A172 (cell line): ENCODE measurements around the gene PBRM1. TPM values are rescaled to one million over a fixed set of nuclear protein-coding genes. Genes with fewer than 3 reads are reported as not detected.
A peak's percentile ranks its signal among the peaks of the same experiment; 100 is the strongest.
"Not testable (repeated sequence)": the region's sequence is repeated elsewhere in the genome, so short reads cannot be mapped to it uniquely, and the experiment has no call there.

Experiments used
- DNase-seq: peaks from one replicate; pipeline ENCODE4 v3.0.0-alpha.2; 2015; ENCODE audit warnings: low spot score
- total RNA-seq: library from RNA; depleted of rRNA; stranded (reverse); fragments of >200 nt; shearing (Covaris generic); gene quantifications from 2 replicates; pipeline ENCODE4 v1.2.3, GENCODE V29; 2014

The PBRM1 gene
- total RNA-seq, 1 experiment from 2014 or later: 47.6 TPM

DNA sequence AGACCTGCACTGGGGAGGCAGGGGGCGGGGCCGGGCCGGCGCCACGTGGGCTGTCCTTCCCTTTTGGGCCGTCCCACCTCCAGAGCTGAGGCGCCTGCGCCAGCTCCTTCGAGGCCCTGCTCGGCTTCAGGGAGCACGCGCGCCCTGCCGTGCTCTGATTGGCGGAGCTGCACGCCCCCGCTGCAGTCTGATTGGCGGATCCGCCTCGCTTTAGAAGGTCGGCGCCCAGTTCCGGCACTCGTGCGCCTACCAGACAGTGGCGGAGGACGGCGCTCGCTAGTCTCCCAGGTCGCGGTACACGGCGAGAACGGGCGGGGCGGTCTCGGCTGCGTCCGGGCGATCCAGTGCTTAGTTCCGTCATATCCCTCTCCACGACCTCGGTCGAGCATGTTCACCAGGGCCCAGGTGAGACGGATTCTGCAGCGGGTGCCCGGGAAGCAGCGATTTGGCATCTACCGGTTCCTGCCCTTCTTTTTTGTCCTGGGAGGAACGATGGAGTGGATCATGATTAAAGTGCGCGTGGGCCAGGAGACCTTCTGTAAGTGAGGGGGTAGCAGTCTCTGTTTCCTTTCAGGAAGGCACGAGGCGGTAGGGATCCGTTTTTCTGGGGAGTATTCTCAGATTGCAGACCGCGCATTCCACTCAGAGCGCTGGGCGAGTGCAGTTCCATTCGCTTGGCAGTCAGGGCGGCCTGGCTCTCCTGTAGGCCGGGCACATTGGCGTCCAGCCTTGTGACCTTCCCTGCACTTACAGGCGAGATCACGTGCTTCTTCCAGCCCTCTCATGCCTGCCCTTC is 149.1 kb downstream of the PBRM1 start, which contains the start of gene UQCC5:
Gene UQCC5, plus strand, starts transcription at position 237 of the 796 bp plus-strand sequence. Its CDS starts 151 bp downstream, at position 388.
- DNase-seq: peak; percentile 95

DNA sequence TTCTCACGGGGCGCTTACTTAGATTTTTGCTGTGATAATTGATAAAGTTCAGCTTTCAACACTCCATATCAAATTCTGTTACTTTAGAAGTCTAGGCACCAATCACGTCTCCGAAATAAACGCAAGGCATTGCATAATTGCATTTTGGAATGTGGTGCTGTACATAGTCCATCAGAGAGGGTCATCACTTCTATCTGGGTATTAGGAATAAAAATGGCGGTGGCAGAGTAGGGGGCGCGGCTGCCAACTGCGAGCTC is 149.7 kb downstream of the PBRM1 start:
- no peak for DNase-seq

DNA sequence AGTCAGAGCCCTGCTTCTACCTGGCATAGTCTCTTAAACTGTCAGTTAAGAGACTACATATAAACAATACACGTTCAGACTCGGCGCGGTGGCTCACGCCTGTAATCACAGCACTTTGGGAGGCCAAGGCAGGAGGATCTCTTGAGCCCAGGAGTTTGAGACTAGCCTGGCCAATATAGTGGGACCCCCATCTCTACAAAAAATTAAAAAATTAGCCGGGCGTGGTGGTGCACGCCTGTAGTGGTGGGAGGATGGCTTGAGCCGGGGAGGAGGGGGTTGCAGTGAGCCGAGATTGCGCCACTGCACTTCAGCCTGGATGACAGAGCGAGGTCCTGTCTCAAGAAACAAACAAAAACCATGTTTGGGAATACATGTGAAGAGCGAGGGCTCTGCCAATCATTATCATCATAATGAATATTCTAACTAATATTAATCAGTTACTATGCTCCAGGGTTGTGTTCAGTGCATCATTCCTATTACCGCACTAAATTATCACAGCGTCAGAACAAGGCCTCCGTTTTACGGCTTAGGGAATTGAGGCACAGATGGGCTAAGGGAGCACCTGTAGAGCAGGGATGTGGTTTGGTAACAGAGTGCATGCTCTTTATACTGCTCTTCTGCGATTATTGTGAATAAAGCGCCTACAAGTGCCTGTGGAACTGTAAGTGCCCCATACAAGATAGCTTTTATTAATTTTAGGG is 150.2 kb downstream of the PBRM1 start:
- DNase-seq: no peak

- no peak for DNase-seq
Measured at GRCh38 chr3:52534281-52535183, 151.2 kb downstream of the PBRM1 start.

DNA sequence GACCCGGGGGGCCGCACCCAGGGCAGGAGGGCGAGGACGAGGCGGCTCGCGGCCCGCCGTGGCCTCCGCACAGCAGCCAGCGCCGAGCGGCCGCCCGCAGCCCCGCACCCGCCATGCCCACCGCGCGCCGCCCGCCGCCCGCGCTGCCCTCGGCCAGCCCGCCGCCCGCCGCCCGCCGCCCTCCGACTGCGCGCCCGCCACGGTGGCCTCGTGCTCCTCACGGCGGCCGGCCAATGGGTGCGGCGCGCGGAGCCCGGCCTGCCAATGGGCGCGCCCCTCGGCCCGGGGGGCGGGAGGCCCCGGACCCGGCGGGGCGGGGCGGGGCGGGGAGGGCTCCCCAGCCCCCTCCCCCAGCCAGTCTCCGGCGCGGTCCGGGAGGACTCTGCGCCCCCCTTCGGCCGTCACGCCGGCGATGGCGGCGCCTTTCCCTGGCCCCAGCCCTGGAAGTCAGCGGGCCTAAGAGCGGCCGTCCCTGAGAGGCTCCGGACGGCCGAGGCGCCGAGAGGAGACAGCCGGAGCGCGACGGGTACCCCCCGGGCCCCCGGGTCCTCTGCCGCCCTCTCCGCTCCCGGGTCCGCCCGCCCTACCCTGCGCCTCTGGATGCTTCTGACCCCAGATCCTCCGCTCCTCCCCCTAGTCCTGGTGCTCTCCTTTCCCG is 152.0 kb downstream of the PBRM1 start, which contains the start of gene NT5DC2:
Gene NT5DC2, minus strand, starts transcription at position 235 of the 658 bp plus-strand sequence. Its CDS starts 120 bp downstream, at position 115.
- DNase-seq: peak; percentile 21

DNA sequence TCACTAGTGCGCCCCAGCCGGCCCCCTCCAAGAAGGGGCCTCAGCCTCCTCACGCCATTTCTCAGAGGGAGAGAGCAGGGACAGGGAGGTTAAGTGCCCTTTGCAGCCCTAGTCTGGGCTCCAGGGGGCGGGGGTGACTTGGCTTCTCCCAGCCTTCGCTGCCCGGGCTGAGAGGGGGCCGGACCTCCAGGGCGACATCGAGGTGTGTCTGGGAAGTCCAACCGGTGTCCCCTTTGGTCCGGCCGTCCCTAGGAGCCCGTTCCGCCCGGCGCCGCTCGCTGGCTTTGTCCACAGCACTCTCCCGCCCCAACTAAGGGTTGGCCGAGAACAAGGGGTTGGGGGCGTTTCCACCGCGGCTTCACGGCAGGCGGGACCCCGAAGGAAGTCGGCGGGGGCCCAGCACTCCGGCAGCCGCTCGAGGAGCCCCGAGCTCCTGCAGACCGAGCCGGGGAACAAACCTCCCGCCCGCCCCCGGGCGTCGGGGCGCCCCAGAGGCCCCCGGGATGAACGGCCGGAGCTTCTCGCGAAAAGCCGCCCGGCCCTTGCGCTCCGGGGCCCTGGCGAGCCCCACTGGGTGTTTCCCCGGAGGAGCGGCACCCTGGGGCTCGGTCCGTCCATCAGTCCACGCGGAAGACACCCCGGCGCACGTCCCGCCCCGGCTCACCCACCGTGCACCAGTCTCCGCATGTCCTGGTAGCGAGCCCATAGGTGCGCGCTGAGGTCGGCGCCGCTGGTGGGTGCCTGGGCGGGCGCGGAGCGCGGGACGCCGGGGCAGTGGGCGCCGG is 152.7 kb downstream of the PBRM1 start:
- DNase-seq: no peak

GRCh38 chr3:52532517-52532837 is 153.2 kb downstream of the PBRM1 start:
- peak; percentile 47 for DNase-seq

DNA sequence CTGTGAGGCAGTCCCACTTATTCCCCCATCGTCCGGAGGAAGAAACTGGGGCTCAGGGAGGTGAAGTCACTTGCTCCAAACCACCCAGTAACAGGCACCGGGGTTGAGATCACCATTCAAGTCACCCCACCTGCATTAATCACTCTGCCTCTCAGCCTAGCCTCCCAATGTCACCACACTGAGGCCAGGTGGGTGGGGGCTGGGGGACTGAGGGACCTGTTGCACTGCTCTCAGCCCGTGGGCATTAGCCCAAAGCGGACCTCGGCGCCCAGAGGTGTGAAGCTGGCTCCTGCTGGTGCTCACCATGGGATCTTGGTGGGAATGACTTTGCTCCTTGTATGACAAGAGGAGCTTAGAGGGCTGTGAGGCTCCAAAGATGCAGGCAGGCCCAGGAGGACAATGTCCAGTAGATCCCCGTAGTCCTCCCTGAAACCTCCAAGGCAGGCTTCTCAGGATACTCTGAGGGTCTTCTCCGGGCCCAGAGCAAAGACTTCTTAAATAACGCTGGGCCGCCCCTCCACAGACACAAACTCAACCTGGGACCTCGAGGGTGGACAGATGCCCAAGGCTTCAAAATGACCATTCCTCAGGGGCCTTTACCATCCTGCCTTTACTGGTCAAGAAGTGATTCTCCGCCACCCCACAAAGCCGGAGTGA is 153.7 kb downstream of the PBRM1 start:
- DNase-seq: no peak

DNA sequence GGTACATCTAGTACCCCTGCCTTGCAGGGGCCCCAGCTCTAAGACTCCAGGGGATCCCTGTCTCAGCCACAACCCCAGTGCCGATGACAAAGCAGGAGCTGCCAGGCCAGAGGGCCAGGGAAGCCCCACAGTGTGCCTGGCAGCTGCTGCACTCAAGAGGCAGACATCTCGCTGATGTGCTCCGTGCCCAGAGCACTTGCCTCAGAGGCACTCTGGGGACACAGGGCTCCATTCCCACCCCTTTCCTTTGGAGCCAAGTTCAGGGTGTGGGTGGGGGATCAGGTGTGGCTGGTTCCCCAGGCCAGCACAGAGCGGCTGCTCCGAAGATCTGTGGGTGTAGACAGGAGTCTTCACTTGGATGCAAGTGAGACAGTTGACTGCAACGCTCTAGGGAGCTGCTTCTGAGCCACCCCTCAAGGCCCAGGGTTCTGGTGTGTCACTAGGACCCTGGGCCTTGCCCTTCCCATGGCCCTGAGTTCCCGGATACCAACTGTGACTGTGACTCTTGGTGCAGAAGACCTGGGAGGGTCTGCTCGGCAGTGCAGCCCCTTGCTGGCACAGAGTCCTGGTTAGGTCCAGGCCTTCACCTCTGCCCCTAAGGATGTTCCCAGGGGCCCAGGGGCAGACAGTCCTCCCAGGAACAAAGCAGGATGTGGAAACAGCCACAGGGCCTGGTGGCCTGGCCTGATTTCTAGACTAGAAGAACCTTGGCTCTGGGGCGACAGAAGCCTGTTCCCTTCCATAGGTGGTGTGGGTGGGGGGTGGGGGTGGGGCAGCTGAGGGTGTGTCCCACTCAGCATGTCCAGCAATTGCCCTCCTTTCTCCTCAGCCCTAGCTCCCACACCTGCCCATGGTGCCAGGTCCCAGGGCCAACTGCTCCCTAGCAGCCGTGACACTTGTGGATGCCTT is 154.5 kb downstream of the PBRM1 start:
- DNase-seq: no peak

DNA sequence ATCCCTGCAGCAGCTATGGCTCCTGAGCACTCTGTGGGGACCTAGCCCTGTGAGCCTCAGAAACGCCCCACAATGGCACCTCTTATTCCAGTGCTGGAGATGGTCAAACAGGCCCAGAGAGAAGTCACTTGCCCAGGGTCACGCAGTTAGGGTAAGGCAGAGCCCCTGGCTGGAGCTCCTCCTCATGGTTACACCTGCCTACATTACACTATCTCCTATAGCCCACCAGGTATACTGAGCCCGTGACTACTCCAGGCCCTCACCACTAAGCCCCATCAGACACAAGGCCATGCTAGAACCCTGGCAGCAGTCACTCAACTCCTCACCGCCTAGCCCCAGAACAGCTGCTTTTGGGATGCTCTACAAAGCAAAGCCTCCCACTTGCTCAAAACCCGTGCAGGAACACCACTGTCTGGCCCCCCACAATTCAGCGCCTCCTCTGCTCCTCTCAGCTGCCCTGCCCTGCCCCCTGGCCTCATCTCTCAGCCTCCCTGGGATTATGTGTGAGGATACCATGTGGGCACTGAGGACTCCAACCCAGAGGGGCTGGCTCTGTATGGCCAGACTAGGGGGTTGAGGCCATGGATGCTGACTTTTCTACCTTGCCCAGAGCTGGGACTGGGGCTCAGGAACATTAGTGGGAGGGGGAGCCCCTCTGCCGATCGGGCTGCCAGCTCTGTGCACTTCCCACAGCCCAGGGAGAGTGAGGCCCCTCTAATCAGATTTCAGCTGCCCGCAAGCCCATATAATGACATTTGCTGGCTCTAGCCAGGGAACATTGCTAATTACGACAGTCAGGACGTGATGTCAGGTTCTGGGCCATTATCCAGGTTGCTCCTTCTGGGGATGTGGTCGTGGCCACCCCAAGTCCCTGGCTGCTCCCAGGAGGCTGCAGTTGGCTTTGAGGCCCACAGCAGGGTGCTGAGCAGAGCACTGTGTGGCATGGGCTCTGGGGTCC is 156.1 kb downstream of the PBRM1 start:
- DNase-seq: no peak

- DNase-seq: no peak
Measured at GRCh38 chr3:52528586-52529375, 156.9 kb downstream of the PBRM1 start.

DNA sequence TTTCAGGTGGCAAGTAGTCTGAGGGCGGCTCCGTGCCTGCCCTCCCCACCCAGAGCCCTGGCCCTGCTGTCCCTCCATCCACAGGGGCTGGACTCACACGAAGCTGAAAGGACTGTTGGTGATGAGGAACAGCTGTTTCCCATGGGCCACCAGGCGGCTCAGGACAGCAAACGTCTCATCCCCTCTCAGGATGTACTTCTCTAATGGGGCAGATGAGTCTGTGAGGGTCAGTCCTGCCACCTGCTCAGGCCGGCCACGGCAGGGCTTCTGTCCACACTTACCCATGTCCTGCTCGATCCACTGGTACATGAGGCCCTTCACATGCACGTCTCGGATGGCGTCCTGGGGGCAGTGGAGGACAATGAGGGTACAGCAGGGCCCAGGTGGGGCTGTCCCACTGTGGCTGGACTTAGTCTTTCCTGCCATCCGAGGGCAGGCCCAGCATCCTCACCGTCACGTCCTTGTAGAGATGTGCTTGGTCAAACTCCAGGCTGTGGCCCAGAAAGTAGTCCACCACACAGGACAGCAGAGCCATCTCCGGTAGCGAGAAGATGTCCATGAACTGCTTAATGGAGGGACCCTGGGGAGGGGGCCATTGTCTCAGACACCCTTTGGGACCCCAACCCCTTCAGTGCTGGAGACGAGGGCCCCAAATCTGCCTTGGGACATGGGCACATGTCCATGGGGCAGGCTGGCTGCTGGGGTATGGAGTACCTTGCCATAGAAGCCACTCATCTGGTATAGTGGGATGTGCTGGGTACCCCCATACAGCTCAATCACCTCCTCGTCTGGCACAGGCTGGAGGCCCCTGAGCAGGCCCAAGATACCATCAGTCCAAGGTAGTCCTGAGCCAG is 157.8 kb downstream of the PBRM1 start:
- no peak for DNase-seq

- no peak for DNase-seq
Measured at GRCh38 chr3:52527039-52527731, 158.5 kb downstream of the PBRM1 start.

DNA sequence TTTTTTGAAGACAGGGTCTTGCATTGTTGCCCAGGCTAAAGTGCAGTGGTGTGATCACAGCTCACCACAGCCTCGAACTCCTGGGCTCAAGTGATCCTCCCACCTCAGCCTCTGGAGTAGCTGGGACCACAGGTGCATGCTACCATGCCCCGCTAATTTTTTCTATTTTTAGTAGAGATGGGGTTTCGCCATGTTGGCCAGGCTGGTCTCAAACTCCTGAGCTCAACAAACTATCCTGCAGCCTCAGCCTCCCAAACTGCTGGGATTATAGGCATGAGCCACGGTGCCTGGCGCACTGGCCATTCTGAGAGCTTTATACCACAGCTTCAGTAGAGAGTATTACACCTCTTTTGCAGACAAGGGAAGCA is 159.1 kb downstream of the PBRM1 start:
- DNase-seq: not testable (repeated sequence)

GRCh38 chr3:52525680-52526561 is 159.8 kb downstream of the PBRM1 start:
- DNase-seq: no peak
